Neural progenitor cell (in vitro differentiated cells): ENCODE results near the gene CCDC102A. TPM values are rescaled to one million over a fixed set of nuclear protein-coding genes. Genes with fewer than 3 reads are reported as not detected.

Source experiments
- DNase-seq: peaks from one replicate; pipeline ENCODE4 v3.0.0-alpha.2; 2016; ENCODE audit warnings: low spot score
- H2AFZ ChIP-seq: fragments of 200-600 bp; sonication (generic); replicated peaks from 2 replicates; pipeline ENCODE4 v1.6.1; 2016; ENCODE audit warnings: antibody characterized with exemption
- H3F3A ChIP-seq: fragments of 200-600 bp; sonication (generic); 2 replicates; pipeline ENCODE4 v1.6.1; 2016; ENCODE audit warnings: antibody characterized with exemption, low read depth
- H3K27ac ChIP-seq: fragments of 200-600 bp; sonication (generic); 2 replicates; pipeline ENCODE4 v1.5.1; 2016; ENCODE audit warnings: mild to moderate bottlenecking
- H3K27me3 ChIP-seq: fragments of 200-600 bp; sonication (generic); 2 replicates; pipeline ENCODE4 v1.6.1; 2016; ENCODE audit warnings: mild to moderate bottlenecking, moderate library complexity
- H3K36me3 ChIP-seq: fragments of 200-600 bp; sonication (generic); 2 replicates; pipeline ENCODE4 v1.5.1; 2016
- H3K4me1 ChIP-seq: fragments of 200-600 bp; sonication (generic); 2 replicates; pipeline ENCODE4 v1.6.1; 2016; ENCODE audit warnings: mixed run types
- H3K4me2 ChIP-seq: fragments of 200-600 bp; sonication (generic); 2 replicates; pipeline ENCODE4 v1.6.1; 2016
- H3K4me3 ChIP-seq: fragments of 200-600 bp; sonication (generic); 2 replicates; pipeline ENCODE4 v1.5.1; 2016
- H3K79me2 ChIP-seq: fragments of 200-600 bp; sonication (generic); 2 replicates; pipeline ENCODE4 v1.6.1; 2016; ENCODE audit warnings: low read depth
- H3K9ac ChIP-seq: fragments of 200-600 bp; sonication (generic); 2 replicates; pipeline ENCODE4 v1.6.1; 2016
- H3K9me3 ChIP-seq: fragments of 200-600 bp; sonication (generic); 2 replicates; pipeline ENCODE4 v1.5.1; 2016; ENCODE audit warnings: low read depth
- H4K20me1 ChIP-seq: fragments of 200-600 bp; sonication (generic); 2 replicates; pipeline ENCODE4 v1.6.1; 2016; ENCODE audit warnings: low read depth
- H3K27ac Mint-ChIP-seq: 3 replicates; pipeline ENCODE4 v1.8.0; 2021; ENCODE audit warnings: mixed read lengths
- H3K27me3 Mint-ChIP-seq: 2 replicates; pipeline ENCODE4 v1.8.0; 2022; ENCODE audit warnings: low read depth, mild to moderate bottlenecking, inconsistent platforms, moderate library complexity, mixed read lengths; ENCODE audit not compliant: insufficient read depth
- H3K36me3 Mint-ChIP-seq: 3 replicates; pipeline ENCODE4 v1.8.0; 2021; ENCODE audit warnings: mixed read lengths
- H3K4me1 Mint-ChIP-seq: 3 replicates; pipeline ENCODE4 v1.8.0; 2021; ENCODE audit warnings: mixed read lengths
- H3K4me3 Mint-ChIP-seq: 3 replicates; pipeline ENCODE4 v1.8.0; 2021; ENCODE audit warnings: mild to moderate bottlenecking, moderate library complexity, mixed read lengths
- H3K9me3 Mint-ChIP-seq: 3 replicates; pipeline ENCODE4 v1.8.0; 2020; ENCODE audit warnings: mixed read lengths
- CTCF ChIP-seq: fragments of 200-600 bp; sonication (generic); IDR thresholded peaks from 2 replicates; pipeline ENCODE4 v1.5.1; 2017; ENCODE audit warnings: antibody characterized with exemption, mild to moderate bottlenecking
- EZH2 ChIP-seq: fragments of 200-600 bp; sonication (generic); IDR thresholded peaks from 2 replicates; pipeline ENCODE4 v1.6.1; 2017; ENCODE audit warnings: antibody characterized with exemption, mild to moderate bottlenecking, moderate library complexity
- EZH2phosphoT487 ChIP-seq: fragments of 200-600 bp; sonication (generic); IDR thresholded peaks from 2 replicates; pipeline ENCODE4 v1.6.1; 2017; ENCODE audit warnings: antibody characterized with exemption
- total RNA-seq: library from RNA; depleted of rRNA; stranded (reverse); fragments of >200 nt; gene quantifications from 2 replicates; pipeline ENCODE4 v1.2.3, GENCODE V29; 2015; ENCODE audit warnings: low replicate concordance

CCDC102A gene
- total RNA-seq, 1 donor from 2014 or later = 3.9 TPM

- Histone ChIP-seq H3K79me2 (no peaks in the 10 kb centered on the region), H3K4me1 (no peaks in the 10 kb centered on the region), H3K4me2 (no peak overlapping the region), H3K9ac (no peak overlapping the region), H3K4me3 (no peak overlapping the region), H2AFZ (no peak overlapping the region), H3K36me3 (no peaks in the 10 kb centered on the region), H3F3A (no peaks in the 10 kb centered on the region), H3K27me3 (no peaks in the 10 kb centered on the region), H4K20me1 (no peaks in the 10 kb centered on the region), H3K9me3 (no peaks in the 10 kb centered on the region), H3K27ac (no peak overlapping the region)
- DNase-seq = no peak
- Mint-ChIP-seq H3K27ac (no peak overlapping the region), H3K4me3 (no peak overlapping the region), H3K27me3 (peaks cover 23% of the 10 kb centered on the region), H3K36me3 (no peaks in the 10 kb centered on the region), H3K9me3 (peaks cover 25% of the 10 kb centered on the region), H3K4me1 (no peaks in the 10 kb centered on the region)
- TF ChIP-seq EZH2 (no peak), CTCF (no peak), EZH2phosphoT487 (no peak)
These were observed 22.9 kb upstream of the CCDC102A start for GRCh38 chr16:57559072-57559790.

GRCh38 chr16:57556941-57557541 is 20.7 kb upstream of the CCDC102A start:
- no peak overlapping the region for H3K27ac ChIP-seq
- peaks cover 26% of the 10 kb centered on the region for H3K9me3 Mint-ChIP-seq
- no peaks in the 10 kb centered on the region for H3K36me3 ChIP-seq
- H3K79me2 ChIP-seq = no peaks in the 10 kb centered on the region
- peaks cover 17% of the 10 kb centered on the region for H3K27me3 Mint-ChIP-seq
- H3F3A ChIP-seq = no peaks in the 10 kb centered on the region
- DNase-seq = no peak
- H4K20me1 ChIP-seq = no peaks in the 10 kb centered on the region
- no peak overlapping the region for H3K27ac Mint-ChIP-seq
- H3K27me3 ChIP-seq = no peaks in the 10 kb centered on the region
- H3K9me3 ChIP-seq = no peaks in the 10 kb centered on the region
- H3K4me1 Mint-ChIP-seq = no peaks in the 10 kb centered on the region
- TF ChIP-seq CTCF (no peak), EZH2phosphoT487 (no peak), EZH2 (no peak)
- no peaks in the 10 kb centered on the region for H3K36me3 Mint-ChIP-seq
- H3K4me2 ChIP-seq = no peak overlapping the region
- H3K4me1 ChIP-seq = no peaks in the 10 kb centered on the region
- H3K4me3 ChIP-seq = no peak overlapping the region
- no peak overlapping the region for H3K4me3 Mint-ChIP-seq
- no peak overlapping the region for H2AFZ ChIP-seq
- H3K9ac ChIP-seq = no peak overlapping the region

- Mint-ChIP-seq H3K36me3 (no peaks in the 10 kb centered on the region), H3K9me3 (peaks cover 21% of the 10 kb centered on the region), H3K4me1 (no peaks in the 10 kb centered on the region), H3K4me3 (no peak overlapping the region), H3K27ac (no peak overlapping the region), H3K27me3 (peaks cover 17% of the 10 kb centered on the region)
- Histone ChIP-seq H3K79me2 (no peaks in the 10 kb centered on the region), H3K4me1 (no peaks in the 10 kb centered on the region), H3K4me2 (no peak overlapping the region), H3K27me3 (no peaks in the 10 kb centered on the region), H3K9ac (no peak overlapping the region), H3F3A (no peaks in the 10 kb centered on the region), H3K36me3 (no peaks in the 10 kb centered on the region), H3K4me3 (no peak overlapping the region), H3K9me3 (no peaks in the 10 kb centered on the region), H4K20me1 (no peaks in the 10 kb centered on the region), H3K27ac (no peak overlapping the region), H2AFZ (no peak overlapping the region)
- TF ChIP-seq CTCF = no peak
- no peak for TF ChIP-seq EZH2phosphoT487
- no peak for TF ChIP-seq EZH2
- DNase-seq = no peak
These were observed 19.5 kb upstream of the CCDC102A start for GRCh38 chr16:57555831-57556230.
